ENCODE measurements around the gene BBLN.

The BBLN gene

GRCh38 chr9:128145536-128145935 is 14.5 kb upstream of the BBLN start:
- no peak overlapping the region for H3K4me3 ChIP-seq (ENCODE audit: low read length)
- no peak for TF ChIP-seq CTCF (IDR thresholded peaks at IDR 0.05; ENCODE audit: low read depth, low read length, poor library complexity, severe bottlenecking)
- H3F3A ChIP-seq (ENCODE audit: control insufficient read depth, insufficient read depth): no peaks in the 10 kb centered on the region
- no peak overlapping the region for H3K4me2 ChIP-seq (ENCODE audit: low read length)
- no peaks in the 10 kb centered on the region for H3K4me1 ChIP-seq (ENCODE audit: control insufficient read depth, low read length)
- no peaks in the 10 kb centered on the region for H3K36me3 ChIP-seq (ENCODE audit: control insufficient read depth, low read length)
- H3K9me2 ChIP-seq (replicated peaks; ENCODE audit: control insufficient read depth, low read length): no peaks in the 10 kb centered on the region
- 0 out of 2 replicates have a peak, but pooled peaks cover 2% of the 10 kb centered on the region for H3K27me3 ChIP-seq (ENCODE audit: control insufficient read depth, low read length)
- H3K9me3 ChIP-seq (ENCODE audit: control insufficient read depth, insufficient read depth, low read length): no peaks in the 10 kb centered on the region
- no peak overlapping the region for H3K27ac ChIP-seq (ENCODE audit: low read depth, low read length)
- H3K79me2 ChIP-seq (ENCODE audit: control insufficient read depth, low read length): no peaks in the 10 kb centered on the region
- H4K20me1 ChIP-seq (ENCODE audit: control insufficient read depth, insufficient read depth, low read depth, low read length): no peaks in the 10 kb centered on the region

- Histone ChIP-seq H3K4me2 (ENCODE audit: low read length) (no peak overlapping the region), H3F3A (ENCODE audit: control insufficient read depth, insufficient read depth) (no peaks in the 10 kb centered on the region)
Measured at GRCh38 chr9:128145951-128146351, 14.1 kb upstream of the BBLN start.

GRCh38 chr9:128146591-128147120 is 13.4 kb upstream of the BBLN start:
- TF ChIP-seq EZH2phosphoT487 (IDR thresholded peaks at IDR 0.05; ENCODE audit: borderline replicate concordance, low read length) (no peak), CTCF (IDR thresholded peaks at IDR 0.05; ENCODE audit: low read depth, low read length, poor library complexity, severe bottlenecking) (no peak)
- Histone ChIP-seq H3K4me1 (ENCODE audit: control insufficient read depth, low read length) (no peaks in the 10 kb centered on the region), H3K4me3 (ENCODE audit: low read length) (no peak overlapping the region), H3K36me3 (ENCODE audit: control insufficient read depth, low read length) (no peaks in the 10 kb centered on the region), H4K20me1 (ENCODE audit: control insufficient read depth, insufficient read depth, low read depth, low read length) (no peaks in the 10 kb centered on the region), H3K27me3 (ENCODE audit: control insufficient read depth, low read length) (0 out of 2 replicates have a peak, but pooled peaks cover 2% of the 10 kb centered on the region), H3K9me2 (replicated peaks; ENCODE audit: control insufficient read depth, low read length) (no peaks in the 10 kb centered on the region), H3F3A (ENCODE audit: control insufficient read depth, insufficient read depth) (no peaks in the 10 kb centered on the region), H3K4me2 (ENCODE audit: low read length) (no peak overlapping the region), H3K9me3 (ENCODE audit: control insufficient read depth, insufficient read depth, low read length) (no peaks in the 10 kb centered on the region), H3K27ac (ENCODE audit: low read depth, low read length) (no peak overlapping the region), H3K79me2 (ENCODE audit: control insufficient read depth, low read length) (no peaks in the 10 kb centered on the region)

More at GRCh38 chr9:128145951-128146351, 14.1 kb upstream of the BBLN start:
- Histone ChIP-seq H3K79me2 (ENCODE audit: control insufficient read depth, low read length) (no peaks in the 10 kb centered on the region), H3K9me2 (replicated peaks; ENCODE audit: control insufficient read depth, low read length) (no peaks in the 10 kb centered on the region), H3K9me3 (ENCODE audit: control insufficient read depth, insufficient read depth, low read length) (no peaks in the 10 kb centered on the region), H3K27ac (ENCODE audit: low read depth, low read length) (no peak overlapping the region), H3K4me3 (ENCODE audit: low read length) (no peak overlapping the region), H3K27me3 (ENCODE audit: control insufficient read depth, low read length) (0 out of 2 replicates have a peak, but pooled peaks cover 2% of the 10 kb centered on the region), H4K20me1 (ENCODE audit: control insufficient read depth, insufficient read depth, low read depth, low read length) (no peaks in the 10 kb centered on the region), H3K4me1 (ENCODE audit: control insufficient read depth, low read length) (no peaks in the 10 kb centered on the region), H3K36me3 (ENCODE audit: control insufficient read depth, low read length) (no peaks in the 10 kb centered on the region)
- TF ChIP-seq EZH2phosphoT487 (IDR thresholded peaks at IDR 0.05; ENCODE audit: borderline replicate concordance, low read length) (no peak), CTCF (IDR thresholded peaks at IDR 0.05; ENCODE audit: low read depth, low read length, poor library complexity, severe bottlenecking) (no peak)

Measured in DOHH2 (cell line).